CD4-positive, alpha-beta T cell treated with Interleukin-17A for 1 hour (primary cell): ENCODE results near the gene NEAT1.

Experiments
- DNase-seq: peaks from one replicate; pipeline ENCODE4 v3.0.0-alpha.2; 2020

NEAT1 gene

GRCh38 chr11:65425105-65425970 lies 2.7 kb downstream of the NEAT1 start:
- peak; percentile 97 for DNase-seq

DNA sequence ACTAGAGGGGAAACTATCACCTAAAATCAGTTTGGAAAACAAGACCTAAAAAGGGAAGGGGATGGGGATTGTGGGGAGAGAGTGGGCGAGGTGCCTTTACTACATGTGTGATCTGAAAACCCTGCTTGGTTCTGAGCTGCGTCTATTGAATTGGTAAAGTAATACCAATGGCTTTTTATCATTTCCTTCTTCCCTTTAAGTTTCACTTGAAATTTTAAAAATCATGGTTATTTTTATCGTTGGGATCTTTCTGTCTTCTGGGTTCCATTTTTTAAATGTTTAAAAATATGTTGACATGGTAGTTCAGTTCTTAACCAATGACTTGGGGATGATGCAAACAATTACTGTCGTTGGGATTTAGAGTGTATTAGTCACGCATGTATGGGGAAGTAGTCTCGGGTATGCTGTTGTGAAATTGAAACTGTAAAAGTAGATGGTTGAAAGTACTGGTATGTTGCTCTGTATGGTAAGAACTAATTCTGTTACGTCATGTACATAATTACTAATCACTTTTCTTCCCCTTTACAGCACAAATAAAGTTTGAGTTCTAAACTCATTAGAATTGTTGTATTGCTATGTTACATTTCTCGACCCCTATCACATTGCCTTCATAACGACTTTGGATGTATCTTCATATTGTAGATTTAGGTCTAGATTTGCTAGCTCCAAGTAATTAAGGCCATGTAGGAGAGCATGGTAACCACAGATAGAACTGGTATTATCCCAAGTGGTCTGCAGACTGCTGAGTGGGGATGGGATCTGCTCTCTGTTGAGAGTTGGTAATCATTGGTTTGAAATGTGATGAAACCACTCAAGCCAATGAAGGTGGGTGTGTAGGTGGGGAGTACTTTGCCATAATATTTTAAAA lies 3.6 kb downstream of the NEAT1 start:
- DNase-seq, result peak; percentile 88

GRCh38 chr11:65426839-65427690 lies 4.5 kb downstream of the NEAT1 start:
- peak; percentile 72 for DNase-seq

- peak; percentile 68 for DNase-seq
Observed at GRCh38 chr11:65427691-65428577, 5.3 kb downstream of the NEAT1 start.

GRCh38 chr11:65428578-65429067 lies 6.0 kb downstream of the NEAT1 start:
- no peak for DNase-seq

GRCh38 chr11:65429068-65429681 lies 6.6 kb downstream of the NEAT1 start:
- peak; percentile 58 for DNase-seq

DNA sequence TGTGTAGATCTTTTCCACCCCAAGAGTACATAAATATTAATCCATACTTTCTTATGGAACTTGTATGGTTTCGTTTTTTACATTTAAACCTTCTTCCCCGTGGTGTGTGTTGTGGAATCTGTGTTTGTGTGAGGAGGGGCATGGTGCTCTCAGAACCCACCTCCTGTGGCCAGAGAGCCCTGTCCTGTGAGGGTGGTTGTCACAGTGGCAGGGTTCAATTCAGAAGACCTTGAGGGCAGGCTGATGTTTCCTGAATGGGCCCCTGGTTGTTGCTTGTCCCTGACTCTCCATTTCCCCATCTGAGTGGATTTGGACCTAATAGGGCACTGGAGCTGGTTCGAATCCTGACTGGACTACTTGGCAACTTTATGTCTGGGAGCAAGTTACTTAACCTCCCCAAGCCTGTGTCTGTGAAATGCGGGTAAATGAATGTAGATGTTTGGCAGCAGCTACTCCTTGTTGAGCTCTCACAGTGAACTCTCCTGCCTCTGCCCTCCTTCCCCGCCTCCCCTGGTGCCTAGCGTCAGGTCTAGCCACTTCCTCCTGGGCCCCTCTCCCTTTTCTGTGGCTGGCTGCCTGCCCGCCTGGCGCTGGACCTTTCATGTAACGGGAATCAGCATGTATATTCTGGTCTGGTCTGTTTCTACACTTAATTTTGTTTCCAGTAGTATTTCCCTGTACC lies 7.3 kb downstream of the NEAT1 start:
- DNase-seq, result peak; percentile 78

- peak; percentile 61 for DNase-seq
Observed at GRCh38 chr11:65430406-65431217, 8.0 kb downstream of the NEAT1 start.

DNA sequence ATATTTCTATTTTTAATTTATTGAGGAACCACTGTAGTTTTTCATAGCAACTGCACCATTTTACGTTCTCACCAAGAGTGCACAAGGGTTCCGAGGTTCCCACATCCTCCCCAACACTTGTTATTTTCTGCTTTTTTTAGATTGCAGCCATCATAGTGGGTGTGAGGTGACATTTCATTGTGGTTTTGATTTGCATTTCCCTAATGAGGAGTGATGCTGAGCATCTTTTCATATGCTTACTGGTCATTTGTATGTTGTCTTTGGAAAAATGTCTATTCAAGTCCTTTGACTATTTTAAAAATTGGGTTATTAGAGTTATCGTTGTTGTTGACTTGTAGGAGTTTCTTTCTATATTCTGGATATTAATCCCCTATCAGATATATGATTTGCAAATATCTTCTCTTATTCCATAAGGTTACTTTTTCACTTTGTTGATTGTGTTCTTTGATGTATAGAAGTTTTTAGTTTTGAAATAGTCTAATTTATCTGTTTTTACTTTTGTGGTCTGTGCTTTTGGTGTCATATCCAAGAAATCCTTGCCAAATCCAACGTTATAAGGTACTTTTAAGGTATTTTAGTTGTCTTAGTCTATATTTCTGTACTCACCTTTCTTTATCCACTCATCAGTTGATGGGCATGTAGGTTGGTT lies 9.0 kb downstream of the NEAT1 start:
- peak; percentile 83 for DNase-seq

GRCh38 chr11:65432100-65432650 lies 9.6 kb downstream of the NEAT1 start:
- DNase-seq, result no peak

DNA sequence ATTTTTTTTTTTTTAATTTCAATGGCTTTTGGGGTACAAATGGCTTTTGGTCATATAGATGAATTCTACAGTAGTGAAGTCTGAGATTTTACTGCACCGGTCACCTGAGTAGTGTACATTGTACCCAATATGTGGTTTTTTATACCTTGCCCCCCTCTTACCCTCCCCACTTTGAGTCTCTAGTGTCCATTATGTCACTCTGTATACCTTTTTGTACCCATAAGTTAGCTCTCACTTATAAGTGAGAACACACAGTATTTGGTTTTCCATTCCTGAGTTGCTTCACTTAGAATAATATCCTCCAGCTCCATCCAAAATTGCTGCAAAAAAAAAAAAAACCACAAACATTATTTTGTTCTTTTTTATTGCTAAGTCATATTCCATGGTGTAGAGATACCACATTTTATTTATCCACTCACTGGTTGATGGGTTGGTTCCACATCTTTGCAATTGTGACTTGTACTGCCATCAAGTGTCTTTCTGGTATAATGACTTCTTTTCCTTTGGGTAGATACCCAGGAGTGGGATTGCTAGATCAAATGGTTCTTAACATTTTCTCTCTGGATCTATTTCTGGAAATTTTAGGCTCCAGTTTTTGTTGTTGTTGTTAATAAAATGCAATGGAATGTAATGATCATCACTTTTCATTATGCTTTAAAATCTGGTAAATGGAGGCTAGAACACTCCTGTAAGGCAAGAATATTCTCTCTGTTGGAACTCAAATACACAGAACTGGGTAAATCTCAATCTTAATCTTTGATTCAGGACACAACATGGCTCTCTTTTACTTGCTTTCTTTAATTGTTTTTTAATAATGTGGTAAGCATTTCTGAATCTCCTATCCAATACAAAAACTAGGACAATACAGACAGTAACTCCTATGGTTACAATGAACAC lies 10.3 kb downstream of the NEAT1 start:
- peak; percentile 72 for DNase-seq

DNA sequence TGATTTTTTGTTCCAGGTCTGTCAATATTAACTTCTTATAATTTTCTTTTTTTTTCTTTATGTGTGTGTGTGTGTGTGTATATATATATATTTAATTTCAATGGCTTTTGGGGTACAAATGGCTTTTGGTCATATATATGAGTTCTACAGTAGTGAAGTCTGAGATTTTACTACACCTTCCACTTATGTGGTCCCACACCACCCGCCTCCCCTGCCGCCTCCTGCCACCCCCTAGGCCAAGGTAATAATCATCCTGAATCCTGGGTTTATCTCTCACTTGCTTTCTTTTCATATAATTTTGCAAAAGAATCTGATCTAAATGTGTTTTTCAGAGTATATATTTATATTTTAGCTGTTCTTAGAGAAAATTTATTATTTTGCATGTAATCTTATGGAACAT lies 11.1 kb downstream of the NEAT1 start:
- no peak for DNase-seq

- peak; percentile 38 for DNase-seq
Observed at GRCh38 chr11:65434057-65434666, 11.6 kb downstream of the NEAT1 start.

GRCh38 chr11:65434667-65435410 lies 12.2 kb downstream of the NEAT1 start:
- peak; percentile 12 for DNase-seq

DNA sequence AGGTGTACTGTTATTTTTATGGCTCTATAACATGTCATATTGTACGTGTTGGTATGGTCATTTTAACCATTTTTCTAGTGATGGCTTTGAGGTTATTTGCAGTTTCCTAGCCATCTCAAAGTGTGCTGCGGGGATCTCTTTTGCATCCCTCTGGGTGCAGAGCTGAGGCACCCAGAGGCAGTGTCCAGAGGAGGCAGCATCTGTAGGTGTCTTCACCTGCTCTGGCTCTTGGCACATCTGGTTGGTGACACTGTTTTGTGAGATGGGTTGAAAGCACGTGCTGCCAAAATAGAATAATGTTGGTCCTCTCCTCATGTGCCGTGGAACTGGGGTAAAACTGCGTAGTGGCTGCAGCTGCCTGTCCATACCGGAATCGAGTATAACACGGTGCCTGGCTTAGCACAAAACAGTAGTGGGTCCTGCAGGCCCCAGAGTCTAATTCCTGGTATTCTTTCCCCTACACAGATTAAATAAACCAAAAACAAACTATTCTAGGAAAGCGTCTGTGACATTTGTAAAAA lies 12.9 kb downstream of the NEAT1 start:
- peak; percentile 14 for DNase-seq

DNA sequence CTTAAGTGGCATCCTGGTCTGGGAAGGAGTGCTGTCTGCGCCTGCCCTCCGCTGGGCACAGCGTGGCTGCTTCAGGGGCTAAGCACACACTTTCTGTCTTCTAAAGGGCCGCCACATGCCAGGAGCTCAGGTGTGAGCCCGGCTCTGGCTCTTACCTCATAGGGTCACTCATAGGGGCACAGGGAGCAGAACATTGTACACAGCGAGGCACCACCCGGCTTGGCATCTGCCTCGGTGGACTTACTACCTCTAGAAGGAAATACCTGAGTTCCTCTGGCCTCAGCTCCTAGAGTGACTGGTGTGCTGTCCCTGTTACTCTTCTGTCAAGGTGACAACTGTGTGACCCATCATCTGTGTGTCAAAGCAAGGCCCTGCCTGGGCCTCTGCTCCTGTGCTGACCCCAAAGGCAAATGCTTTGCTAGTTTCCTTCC lies 13.4 kb downstream of the NEAT1 start:
- DNase-seq, result no peak
